Measurements from ENCODE around the gene CENPP.

The CENPP gene

GRCh38 chr9:92429836-92430235 lies 104.1 kb downstream of the CENPP start:
- no peak for DNase-seq

- no peak for DNase-seq
Measured at GRCh38 chr9:92432350-92432749, 106.6 kb downstream of the CENPP start.

GRCh38 chr9:92432972-92433548 lies 107.3 kb downstream of the CENPP start:
- DNase-seq: no peak

- no peak for DNase-seq
Measured at GRCh38 chr9:92435263-92435662, 109.5 kb downstream of the CENPP start.

- DNase-seq: no peak
Measured at GRCh38 chr9:92438900-92439526, 113.3 kb downstream of the CENPP start.

- DNase-seq: no peak
Measured at GRCh38 chr9:92439921-92440750, 114.4 kb downstream of the CENPP start.

- no peak for DNase-seq
Measured at GRCh38 chr9:92440751-92441046, 114.9 kb downstream of the CENPP start.

- no peak for DNase-seq
Measured at GRCh38 chr9:92444841-92445240, 119.1 kb downstream of the CENPP start.

GRCh38 chr9:92446536-92446935 lies 120.8 kb downstream of the CENPP start:
- DNase-seq: no peak

- DNase-seq: no peak
Measured at GRCh38 chr9:92455217-92455616, 129.5 kb downstream of the CENPP start.

- DNase-seq: no peak
Measured at GRCh38 chr9:92457576-92457975, 131.8 kb downstream of the CENPP start.

GRCh38 chr9:92463387-92463786 lies 137.6 kb downstream of the CENPP start:
- DNase-seq: no peak

GRCh38 chr9:92463984-92464383 lies 138.2 kb downstream of the CENPP start:
- DNase-seq: no peak

- DNase-seq: no peak
Measured at GRCh38 chr9:92467041-92467440, 141.3 kb downstream of the CENPP start.

- no peak for DNase-seq
Measured at GRCh38 chr9:92467511-92467910, 141.8 kb downstream of the CENPP start.

GRCh38 chr9:92468206-92468605 lies 142.5 kb downstream of the CENPP start:
- DNase-seq: no peak

GRCh38 chr9:92474587-92474986 lies 148.8 kb downstream of the CENPP start:
- DNase-seq: no peak

GRCh38 chr9:92476962-92477361 lies 151.2 kb downstream of the CENPP start:
- DNase-seq: no peak

GRCh38 chr9:92478783-92479182 lies 153.0 kb downstream of the CENPP start:
- no peak for DNase-seq

GRCh38 chr9:92479346-92479745 lies 153.6 kb downstream of the CENPP start:
- DNase-seq: no peak

- DNase-seq: no peak
Measured at GRCh38 chr9:92480291-92480771, 154.6 kb downstream of the CENPP start.

GRCh38 chr9:92480986-92481633 lies 155.4 kb downstream of the CENPP start:
- no peak for DNase-seq

- no peak for DNase-seq
Measured at GRCh38 chr9:92482329-92482728, 156.6 kb downstream of the CENPP start, which contains the start of gene ASPN. Gene ASPN (minus strand): TSS chr9:92482506.

GRCh38 chr9:92482805-92483204 lies 157.1 kb downstream of the CENPP start:
- DNase-seq: no peak
